Keratinocyte (primary cell): Measurements from ENCODE around the gene PLSCR1. TPM values are rescaled to one million over a fixed set of nuclear protein-coding genes. Genes with fewer than 3 reads are reported as not detected.

Source experiments
- DNase-seq: peaks from one replicate; pipeline ENCODE4 v3.0.0-alpha.2; 2011; ENCODE audit warnings: low read depth, missing footprints, low spot score
- FAIRE-seq: peaks from 2 replicates; lab custom pipeline; 2011; peaks lifted over from hg19 to GRCh38; lab: Jason Lieb, UNC
- H2AFZ ChIP-seq: 2 replicates; pipeline ENCODE4 v1.6.0; 2012; ENCODE audit warnings: low read length, control low read depth, inconsistent platforms; ENCODE audit not compliant: control insufficient read depth
- H3K27ac ChIP-seq: 2 replicates; pipeline ENCODE4 v1.5.1; 2011; ENCODE audit warnings: low read length; ENCODE audit not compliant: control insufficient read depth, insufficient read depth
- H3K27me3 ChIP-seq: 3 replicates; pipeline ENCODE4 v1.6.0; 2011; ENCODE audit warnings: low read length; ENCODE audit not compliant: control insufficient read depth, insufficient read depth; ENCODE audit errors: extremely low read depth
- H3K36me3 ChIP-seq, 2 experiments: 2 replicates in 1 of 2; 3 replicates in 1 of 2; pipeline ENCODE4 v1.5.1; 2011; ENCODE audit warnings: low read length in 2 of 2, mild to moderate bottlenecking in 1 of 2; ENCODE audit not compliant: control insufficient read depth in 2 of 2, insufficient read depth in 2 of 2; ENCODE audit errors: extremely low read depth in 1 of 2
- H3K4me1 ChIP-seq: 3 replicates; pipeline ENCODE4 v1.5.1; 2011; ENCODE audit warnings: low read length; ENCODE audit not compliant: control insufficient read depth, insufficient read depth; ENCODE audit errors: extremely low read depth
- H3K4me2 ChIP-seq: 3 replicates; pipeline ENCODE4 v1.6.0; 2011; ENCODE audit warnings: low read depth, low read length; ENCODE audit not compliant: control insufficient read depth, insufficient read depth; ENCODE audit errors: extremely low read depth
- H3K4me3 ChIP-seq, 3 experiments: fragments of 200-600 bp in 1 of 3; sonication (generic) in 1 of 3; 2 replicates in 2 of 3; 3 replicates in 1 of 3; pipeline ENCODE4 v1.5.1; 2011 to 2016; ENCODE audit warnings: low read length in 3 of 3, mild to moderate bottlenecking in 3 of 3, control low read depth in 2 of 3, inconsistent platforms in 1 of 3, low read depth in 1 of 3, mixed read lengths in 1 of 3, mixed run types in 1 of 3, moderate library complexity in 1 of 3; ENCODE audit not compliant: control insufficient read depth in 2 of 3, insufficient read depth in 2 of 3; ENCODE audit errors: extremely low read depth in 1 of 3
- H3K79me2 ChIP-seq: 2 replicates; pipeline ENCODE4 v1.6.0; 2012; ENCODE audit warnings: low read length; ENCODE audit not compliant: control insufficient read depth, insufficient read depth
- H3K9ac ChIP-seq: 3 replicates; pipeline ENCODE4 v1.6.0; 2011; ENCODE audit warnings: low read length; ENCODE audit not compliant: control insufficient read depth, insufficient read depth; ENCODE audit errors: extremely low read depth
- H3K9me1 ChIP-seq: 3 replicates; pipeline ENCODE4 v1.6.0; 2011; ENCODE audit warnings: low read length; ENCODE audit not compliant: control insufficient read depth, insufficient read depth; ENCODE audit errors: extremely low read depth
- H3K9me3 ChIP-seq: 2 replicates; pipeline ENCODE4 v1.5.1; 2012; ENCODE audit warnings: low read depth, low read length; ENCODE audit not compliant: control insufficient read depth
- H4K20me1 ChIP-seq: 3 replicates; pipeline ENCODE4 v1.6.0; 2011; ENCODE audit warnings: low read length; ENCODE audit not compliant: control insufficient read depth, insufficient read depth; ENCODE audit errors: extremely low read depth
- EZH2 ChIP-seq: IDR thresholded peaks from one replicate; pipeline ENCODE4 v1.6.1; 2012; ENCODE audit warnings: inconsistent platforms, mild to moderate bottlenecking, low read length, moderate library complexity
- dilution Hi-C: fragments of 300-500 bp; cut with MboI; formaldehyde crosslinking; loops from one replicate; pipeline ENCODE4 v1.7.0; 2020; ENCODE audit warnings: low sequenced_read_pairs; ENCODE audit not compliant: extremely low pct_ligation_motif_present
- polyA plus RNA-seq, 5 experiments: library from polyadenylated mRNA; depleted of rRNA in 3 of 5; stranded (reverse) in 3 of 5; stranded (forward) in 1 of 5; unstranded in 1 of 5; fragments of >200 nt; gene quantifications; 1 replicate in 1 of 5; 2 replicates in 3 of 5; 3 replicates in 1 of 5; pipeline versions ENCODE4 v1.2.1 to v1.2.3, GENCODE V29; 2011 to 2012; ENCODE audit warnings: missing spikeins in 2 of 5, low read depth in 1 of 5, low replicate concordance in 1 of 5
- TF ChIP-seq, protein P1 (sequence below), 3 experiments: IDR thresholded peaks in 1 of 3; conservative IDR thresholded peaks in 1 of 3; optimal IDR thresholded peaks in 1 of 3; 2 replicates in 2 of 3; 3 replicates in 1 of 3; pipeline versions ENCODE3 to v1.5.1; 2011; ENCODE audit warnings: low read length in 3 of 3, mild to moderate bottlenecking in 3 of 3, moderate library complexity in 2 of 3, control low read depth in 1 of 3, inconsistent platforms in 1 of 3; ENCODE audit not compliant: insufficient read depth in 2 of 3; ENCODE audit errors: extremely low read depth in 1 of 3

The PLSCR1 gene
- polyA plus RNA-seq, 1 donor (not counting 4 experiments of a cell fraction or from before 2014, with no cell fraction given), result 77.6 TPM

DNA sequence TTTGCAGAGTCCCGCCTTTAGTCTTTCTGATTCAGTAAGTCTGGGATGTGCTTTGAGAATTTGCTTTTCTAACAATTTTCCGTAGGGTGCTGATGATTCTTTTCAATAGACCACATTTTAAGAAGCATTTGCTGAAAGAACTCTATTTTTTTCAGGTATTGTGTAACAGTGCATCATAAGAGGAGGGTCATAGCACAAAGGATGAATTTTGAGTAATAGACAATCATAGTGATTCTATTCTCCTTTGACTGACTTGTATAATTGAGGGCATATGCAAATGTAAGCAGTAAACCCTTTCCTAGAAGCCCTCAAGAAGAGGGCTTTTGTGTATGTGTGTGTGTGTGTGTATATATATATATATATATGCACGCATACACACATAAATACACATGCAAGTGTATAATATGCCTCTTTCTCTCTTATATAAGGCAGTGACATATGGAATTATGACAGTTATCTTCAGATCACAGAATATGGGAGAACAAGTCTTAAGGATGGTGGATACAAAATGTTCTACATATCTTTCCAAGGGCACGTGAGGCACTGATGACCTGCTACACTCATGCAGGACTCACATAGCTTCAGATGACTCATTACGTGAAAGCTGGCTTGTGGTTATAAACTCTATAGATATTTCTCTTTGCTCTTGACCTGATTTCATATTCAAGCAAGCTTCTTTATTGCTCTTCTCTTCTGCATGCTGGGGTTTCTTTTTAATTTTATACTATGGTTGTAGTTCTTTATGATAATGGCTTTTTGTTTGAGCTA is 6.5 kb upstream of the PLSCR1 start:
- Histone ChIP-seq H3K4me1 (peaks cover 33% of the 10 kb centered on the region), H3K79me2 (no peaks in the 10 kb centered on the region), H3K27me3 (no peaks in the 10 kb centered on the region), H3K9me1 (no peaks in the 10 kb centered on the region), H3K36me3 (no peaks in the 10 kb centered on the region), H3K4me3 (no peak overlapping the region), H3K4me2 (peak overlapping the region; percentile 59), H3K9ac (no peak overlapping the region), H4K20me1 (no peaks in the 10 kb centered on the region), H2AFZ (no peak overlapping the region), H3K27ac (peak overlapping the region; percentile 36), H3K9me3 (no peaks in the 10 kb centered on the region)
- FAIRE-seq, result peak; percentile 94
- dilution Hi-C loops, result no loop called here
- TF ChIP-seq, protein P1, sequence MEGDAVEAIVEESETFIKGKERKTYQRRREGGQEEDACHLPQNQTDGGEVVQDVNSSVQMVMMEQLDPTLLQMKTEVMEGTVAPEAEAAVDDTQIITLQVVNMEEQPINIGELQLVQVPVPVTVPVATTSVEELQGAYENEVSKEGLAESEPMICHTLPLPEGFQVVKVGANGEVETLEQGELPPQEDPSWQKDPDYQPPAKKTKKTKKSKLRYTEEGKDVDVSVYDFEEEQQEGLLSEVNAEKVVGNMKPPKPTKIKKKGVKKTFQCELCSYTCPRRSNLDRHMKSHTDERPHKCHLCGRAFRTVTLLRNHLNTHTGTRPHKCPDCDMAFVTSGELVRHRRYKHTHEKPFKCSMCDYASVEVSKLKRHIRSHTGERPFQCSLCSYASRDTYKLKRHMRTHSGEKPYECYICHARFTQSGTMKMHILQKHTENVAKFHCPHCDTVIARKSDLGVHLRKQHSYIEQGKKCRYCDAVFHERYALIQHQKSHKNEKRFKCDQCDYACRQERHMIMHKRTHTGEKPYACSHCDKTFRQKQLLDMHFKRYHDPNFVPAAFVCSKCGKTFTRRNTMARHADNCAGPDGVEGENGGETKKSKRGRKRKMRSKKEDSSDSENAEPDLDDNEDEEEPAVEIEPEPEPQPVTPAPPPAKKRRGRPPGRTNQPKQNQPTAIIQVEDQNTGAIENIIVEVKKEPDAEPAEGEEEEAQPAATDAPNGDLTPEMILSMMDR (optimal IDR thresholded peaks at IDR 0.05 in 1 of 3, IDR thresholded peaks at IDR 0.05 in 1 of 3, conservative IDR thresholded peaks at IDR 0.05 in 1 of 3; ENCODE audit: extremely low read depth in 1 of 3, insufficient read depth in 2 of 3, low read length in 3 of 3), result no peak
- peak; percentile 48 for DNase-seq

DNA sequence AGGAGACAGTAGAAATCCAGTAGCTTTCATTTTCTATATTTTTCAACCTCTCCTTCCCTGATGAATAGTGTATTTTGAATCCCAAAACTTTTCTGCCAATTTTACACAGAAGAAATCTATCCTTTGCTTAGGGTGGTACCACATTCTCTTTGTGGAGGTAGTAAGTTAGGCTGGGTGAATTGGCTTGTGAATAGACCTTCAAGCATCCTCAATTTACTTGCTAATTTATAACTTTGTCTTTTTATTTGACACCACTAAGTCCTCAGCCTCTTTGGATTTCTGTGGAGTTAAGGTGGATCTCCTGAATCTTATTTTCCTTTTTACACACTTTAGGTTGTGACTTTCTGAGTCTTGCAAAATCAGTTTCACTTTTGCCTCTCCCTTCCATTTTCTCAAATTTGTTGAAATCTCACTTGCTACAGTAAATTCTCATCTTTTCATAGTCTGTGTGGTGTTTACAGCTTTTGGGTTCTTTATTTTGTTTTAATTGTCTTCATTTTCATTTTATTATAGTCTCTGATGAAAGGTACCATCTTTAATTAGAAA is 5.7 kb upstream of the PLSCR1 start:
- H3K36me3 ChIP-seq, result no peaks in the 10 kb centered on the region
- H3K9me1 ChIP-seq, result no peaks in the 10 kb centered on the region
- FAIRE-seq, result no peak
- peaks cover 5% of the 10 kb centered on the region for H3K79me2 ChIP-seq
- no peaks in the 10 kb centered on the region for H4K20me1 ChIP-seq
- H3K27me3 ChIP-seq, result no peaks in the 10 kb centered on the region
- no peaks in the 10 kb centered on the region for H3K9me3 ChIP-seq
- H3K9ac ChIP-seq, result no peak overlapping the region
- peaks cover 37% of the 10 kb centered on the region for H3K4me1 ChIP-seq
- DNase-seq, result no peak
- TF ChIP-seq, protein P1 (optimal IDR thresholded peaks at IDR 0.05 in 1 of 3, IDR thresholded peaks at IDR 0.05 in 1 of 3, conservative IDR thresholded peaks at IDR 0.05 in 1 of 3; ENCODE audit: extremely low read depth in 1 of 3, insufficient read depth in 2 of 3, low read length in 3 of 3), result no peak
- TF ChIP-seq EZH2, result no peak
- no peak overlapping the region for H3K4me2 ChIP-seq
- no peak overlapping the region for H3K27ac ChIP-seq
- dilution Hi-C loops, result no loop called here
- H2AFZ ChIP-seq, result no peak overlapping the region
- H3K4me3 ChIP-seq, result no peak overlapping the region
